Fibroblast of lung (primary cell): ENCODE data around the gene DEFB127. TPM values are rescaled to one million over a fixed set of nuclear protein-coding genes. Genes with fewer than 3 reads are reported as not detected.
A peak's percentile ranks its signal among the peaks of the same experiment; 100 is the strongest.
"Not testable (repeated sequence)": the region's sequence is repeated elsewhere in the genome, so short reads cannot be mapped to it uniquely, and the experiment has no call there.

Experiments
- DNase-seq, 2 donors: peaks; one replicate each; pipeline versions ENCODE4 v3.0.0 to v3.0.0-alpha.2; 2010; ENCODE audit warnings: low read depth in 2 of 2
- H2AFZ ChIP-seq: 2 replicates; pipeline ENCODE4 v1.5.1; 2012; ENCODE audit warnings: low read length, control low read depth, inconsistent platforms
- H3K27ac ChIP-seq: 2 replicates; pipeline ENCODE4 v1.5.1; 2011; ENCODE audit warnings: low read length, control low read depth; ENCODE audit not compliant: insufficient read depth
- H3K27me3 ChIP-seq: 2 replicates; pipeline ENCODE4 v1.5.1; 2011; ENCODE audit warnings: mild to moderate bottlenecking, low read length; ENCODE audit not compliant: control insufficient read depth, insufficient read depth
- H3K36me3 ChIP-seq: 2 replicates; pipeline ENCODE4 v1.5.1; 2011; ENCODE audit warnings: low read length; ENCODE audit not compliant: control insufficient read depth, insufficient read depth
- H3K4me1 ChIP-seq: 2 replicates; pipeline ENCODE4 v1.5.1; 2011; ENCODE audit warnings: low read length; ENCODE audit not compliant: control insufficient read depth, insufficient read depth; ENCODE audit errors: extremely low read depth
- H3K4me2 ChIP-seq: 2 replicates; pipeline ENCODE4 v1.5.1; 2011; ENCODE audit warnings: low read length, control low read depth; ENCODE audit not compliant: insufficient read depth; ENCODE audit errors: extremely low read depth
- H3K4me3 ChIP-seq, 4 experiments: fragments of 200-600 bp in 1 of 4; sonication (generic) in 1 of 4; replicated peaks in 1 of 4; 2 replicates each; pipeline ENCODE4 v1.5.1; 2011 to 2016; ENCODE audit warnings: low read length in 4 of 4, low read depth in 3 of 4, mild to moderate bottlenecking in 3 of 4, control low read depth in 2 of 4, inconsistent platforms in 1 of 4, mixed read lengths in 1 of 4; ENCODE audit not compliant: insufficient read depth in 1 of 4; ENCODE audit errors: control extremely low read depth in 1 of 4
- H3K79me2 ChIP-seq: 2 replicates; pipeline ENCODE4 v1.5.1; 2012; ENCODE audit warnings: mild to moderate bottlenecking, low read length, inconsistent platforms; ENCODE audit not compliant: control insufficient read depth, insufficient read depth
- H3K9ac ChIP-seq: 2 replicates; pipeline ENCODE4 v1.5.1; 2011; ENCODE audit warnings: mild to moderate bottlenecking, low read length, control low read depth; ENCODE audit not compliant: insufficient read depth
- H3K9me3 ChIP-seq: 2 replicates; pipeline ENCODE4 v1.5.1; 2012; ENCODE audit warnings: low read depth, low read length; ENCODE audit not compliant: control insufficient read depth, insufficient read depth
- H4K20me1 ChIP-seq: 2 replicates; pipeline ENCODE4 v1.5.1; 2011; ENCODE audit warnings: low read length; ENCODE audit not compliant: control insufficient read depth, insufficient read depth; ENCODE audit errors: extremely low read depth
- EZH2 ChIP-seq: IDR thresholded peaks from 2 replicates; pipeline ENCODE4 v1.5.1; 2012; ENCODE audit warnings: low read length, control low read depth, mild to moderate bottlenecking; ENCODE audit errors: missing control alignments
- polyA plus RNA-seq, 2 donors: library from polyadenylated mRNA; depleted of rRNA in 1 of 2; stranded (reverse) in 1 of 2; unstranded in 1 of 2; fragments of >200 nt; gene quantifications; 2 replicates each; pipeline ENCODE4 v1.2.1, GENCODE V29; 2011 to 2012; ENCODE audit warnings: missing spikeins in 1 of 2
- total RNA-seq: library from RNA; depleted of rRNA; stranded (reverse); fragments of >200 nt; gene quantifications from 2 replicates; pipeline ENCODE4 v1.2.1, GENCODE V29; 2014
- TF ChIP-seq, protein P1 (sequence below), 2 donors: IDR thresholded peaks in 1 of 2; conservative IDR thresholded peaks in 1 of 2; 1 replicate in 1 of 2; 2 replicates in 1 of 2; pipeline ENCODE4 v1.5.1; 2011 to 2012; ENCODE audit warnings: low read length in 2 of 2, control low read depth in 1 of 2, inconsistent platforms in 1 of 2, low read depth in 1 of 2, mild to moderate bottlenecking in 1 of 2

The DEFB127 gene
- total and polyA plus RNA-seq, 2 donors (not counting 1 experiment from before 2014, with no cell fraction given) = not detected

DNA sequence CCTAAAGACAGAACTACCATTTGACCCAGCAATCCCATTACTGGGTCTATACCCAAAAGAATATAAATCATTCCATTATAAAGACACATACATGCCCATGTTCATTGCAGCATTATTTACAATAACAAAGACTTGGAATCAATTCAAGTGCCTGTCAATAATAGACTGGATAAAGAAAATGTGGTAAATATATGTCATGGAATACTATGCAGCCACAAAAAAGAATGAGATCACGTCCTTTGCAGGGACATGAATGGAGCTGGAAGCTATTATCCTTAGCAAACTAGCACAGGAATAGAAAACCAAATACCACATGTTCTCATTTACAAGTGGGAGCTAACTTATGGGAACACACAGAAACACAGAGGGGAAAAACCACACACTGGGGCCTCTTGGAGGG is 41.0 kb downstream of the DEFB127 start:
- Histone ChIP-seq H2AFZ (no peak overlapping the region), H3K79me2 (no peaks in the 10 kb centered on the region), H3K36me3 (no peaks in the 10 kb centered on the region), H3K4me3 (no peak overlapping the region), H3K27ac (no peak overlapping the region), H4K20me1 (no peaks in the 10 kb centered on the region), H3K4me2 (no peak overlapping the region), H3K4me1 (no peaks in the 10 kb centered on the region), H3K9ac (no peak overlapping the region), H3K9me3 (no peaks in the 10 kb centered on the region), H3K27me3 (no peaks in the 10 kb centered on the region)
- DNase-seq = no peak
- TF ChIP-seq, protein P1, sequence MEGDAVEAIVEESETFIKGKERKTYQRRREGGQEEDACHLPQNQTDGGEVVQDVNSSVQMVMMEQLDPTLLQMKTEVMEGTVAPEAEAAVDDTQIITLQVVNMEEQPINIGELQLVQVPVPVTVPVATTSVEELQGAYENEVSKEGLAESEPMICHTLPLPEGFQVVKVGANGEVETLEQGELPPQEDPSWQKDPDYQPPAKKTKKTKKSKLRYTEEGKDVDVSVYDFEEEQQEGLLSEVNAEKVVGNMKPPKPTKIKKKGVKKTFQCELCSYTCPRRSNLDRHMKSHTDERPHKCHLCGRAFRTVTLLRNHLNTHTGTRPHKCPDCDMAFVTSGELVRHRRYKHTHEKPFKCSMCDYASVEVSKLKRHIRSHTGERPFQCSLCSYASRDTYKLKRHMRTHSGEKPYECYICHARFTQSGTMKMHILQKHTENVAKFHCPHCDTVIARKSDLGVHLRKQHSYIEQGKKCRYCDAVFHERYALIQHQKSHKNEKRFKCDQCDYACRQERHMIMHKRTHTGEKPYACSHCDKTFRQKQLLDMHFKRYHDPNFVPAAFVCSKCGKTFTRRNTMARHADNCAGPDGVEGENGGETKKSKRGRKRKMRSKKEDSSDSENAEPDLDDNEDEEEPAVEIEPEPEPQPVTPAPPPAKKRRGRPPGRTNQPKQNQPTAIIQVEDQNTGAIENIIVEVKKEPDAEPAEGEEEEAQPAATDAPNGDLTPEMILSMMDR (conservative IDR thresholded peaks at IDR 0.05 in 1 of 2, IDR thresholded peaks at IDR 0.05 in 1 of 2; ENCODE audit: low read depth in 1 of 2, low read length in 2 of 2) = no peak
- TF ChIP-seq EZH2 = no peak

DNA sequence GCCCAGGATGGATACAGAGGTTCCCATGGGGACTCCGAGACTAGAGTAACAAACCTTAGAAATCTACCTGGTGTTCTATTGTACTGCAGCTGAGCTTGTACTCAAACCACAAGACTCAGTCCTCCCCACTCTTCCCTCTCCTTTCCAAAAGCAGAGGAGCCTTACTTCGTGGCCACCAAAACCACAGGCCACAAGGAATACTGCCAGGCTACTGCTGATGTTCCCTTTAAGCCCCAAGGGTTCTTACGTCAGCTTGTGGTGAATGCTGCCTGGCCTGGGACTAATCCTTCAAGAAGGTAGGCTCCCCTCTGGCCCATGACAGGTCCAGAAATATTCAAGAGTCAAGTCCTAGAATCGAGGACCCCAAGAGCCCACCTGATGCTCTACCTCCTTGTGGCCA is 42.7 kb downstream of the DEFB127 start:
- Histone ChIP-seq H2AFZ (no peak overlapping the region), H3K27me3 (no peaks in the 10 kb centered on the region), H3K9ac (no peak overlapping the region), H3K4me2 (no peak overlapping the region), H3K36me3 (no peaks in the 10 kb centered on the region), H3K4me1 (no peaks in the 10 kb centered on the region), H3K79me2 (no peaks in the 10 kb centered on the region), H3K27ac (no peak overlapping the region), H3K9me3 (no peaks in the 10 kb centered on the region), H3K4me3 (no peak overlapping the region), H4K20me1 (no peaks in the 10 kb centered on the region)
- TF ChIP-seq, protein P1 (conservative IDR thresholded peaks at IDR 0.05 in 1 of 2, IDR thresholded peaks at IDR 0.05 in 1 of 2; ENCODE audit: low read depth in 1 of 2, low read length in 2 of 2) = no peak
- no peak for TF ChIP-seq EZH2
- DNase-seq = peak in 1 of 2 donors; percentile 7

DNA sequence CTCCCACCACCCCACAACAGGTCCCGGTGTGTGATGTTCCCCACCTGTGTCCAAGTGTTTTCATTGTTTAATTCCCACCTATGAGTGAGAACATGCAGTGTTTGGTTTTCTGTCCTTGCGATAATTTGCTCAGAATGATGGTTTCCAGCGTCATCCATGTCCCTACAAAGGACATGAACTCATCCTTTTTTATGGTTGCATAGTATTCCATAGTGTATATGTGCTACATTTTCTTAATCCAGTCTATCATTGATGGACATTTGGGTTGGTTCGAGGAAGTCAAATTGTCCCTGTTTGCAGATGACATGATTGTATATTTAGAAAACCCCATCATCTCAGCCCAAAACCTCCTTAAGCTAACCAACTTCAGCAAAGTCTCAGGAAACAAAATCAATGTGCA is 46.4 kb downstream of the DEFB127 start:
- not testable (repeated sequence) for H3K9me3 ChIP-seq, H3K4me3 ChIP-seq, H3K27me3 ChIP-seq, H3K36me3 ChIP-seq, H3K79me2 ChIP-seq, H3K9ac ChIP-seq, H4K20me1 ChIP-seq, DNase-seq, H3K4me1 ChIP-seq, H3K27ac ChIP-seq, H2AFZ ChIP-seq, H3K4me2 ChIP-seq

Other genes with a start within 250 kb of the DEFB127 start
- not detected in 2 replicates for gene DEFB125, start 69.8 kb upstream of the DEFB127 start, total RNA-seq
- gene DEFB125, start 69.8 kb upstream of the DEFB127 start, polyA plus RNA-seq = not detected in 2 replicates
- gene DEFB126, start 14.9 kb upstream of the DEFB127 start, total RNA-seq = not detected in 2 replicates
- gene DEFB126, start 14.9 kb upstream of the DEFB127 start, polyA plus RNA-seq = not detected in 2 replicates
- not detected in 2 replicates for gene DEFB128, start 32.3 kb downstream of the DEFB127 start, total RNA-seq
- not detected in 2 replicates for gene DEFB128, start 32.3 kb downstream of the DEFB127 start, polyA plus RNA-seq
- gene DEFB129, start 69.8 kb downstream of the DEFB127 start, total RNA-seq = not detected in 2 replicates
- gene DEFB129, start 69.8 kb downstream of the DEFB127 start, polyA plus RNA-seq = not detected in 2 replicates
- not detected in 2 replicates for gene DEFB132, start 100.3 kb downstream of the DEFB127 start, total RNA-seq
- not detected in 2 replicates for gene DEFB132, start 100.3 kb downstream of the DEFB127 start, polyA plus RNA-seq
- 3.9 and 4.8 TPM in 2 replicates for gene C20orf96, start 133.3 kb downstream of the DEFB127 start, total RNA-seq
- 8.5 and 8.9 TPM in 2 replicates for gene C20orf96, start 133.3 kb downstream of the DEFB127 start, polyA plus RNA-seq
- gene ZCCHC3, start 140.1 kb downstream of the DEFB127 start, total RNA-seq = 11.6 and 11.8 TPM in 2 replicates
- 8.7 TPM in 2 replicates for gene ZCCHC3, start 140.1 kb downstream of the DEFB127 start, polyA plus RNA-seq
- gene SOX12, start 168.1 kb downstream of the DEFB127 start, total RNA-seq = 5.6 and 7.3 TPM in 2 replicates
- gene SOX12, start 168.1 kb downstream of the DEFB127 start, polyA plus RNA-seq = 4.0 and 4.7 TPM in 2 replicates
- 23.1 and 34.5 TPM in 2 replicates for gene NRSN2, start 189.7 kb downstream of the DEFB127 start, total RNA-seq
- 56.0 and 60.5 TPM in 2 replicates for gene NRSN2, start 189.7 kb downstream of the DEFB127 start, polyA plus RNA-seq
- gene TRIB3, start 223.3 kb downstream of the DEFB127 start, total RNA-seq = 194 and 202 TPM in 2 replicates
- gene TRIB3, start 223.3 kb downstream of the DEFB127 start, polyA plus RNA-seq = 13.3 and 23.4 TPM in 2 replicates